Trophoblast cell (in vitro differentiated cells and primary cell): ENCODE measurements around the gene NUCKS1.

Source experiments
- DNase-seq, 2 donors: peaks; one replicate each; pipeline ENCODE4 v3.0.0-alpha.2; 2016
- H2AFZ ChIP-seq: 2 replicates; pipeline ENCODE4 v1.6.1; 2013; ENCODE audit warnings: low read length, moderate library complexity, mild to moderate bottlenecking; ENCODE audit not compliant: insufficient read depth, poor library complexity
- H2AK5ac ChIP-seq: 2 replicates; pipeline ENCODE4 v1.6.1; 2013; ENCODE audit warnings: mild to moderate bottlenecking, low read length
- H2BK120ac ChIP-seq: 2 replicates; pipeline ENCODE4 v1.6.1; 2013; ENCODE audit warnings: low read length, mild to moderate bottlenecking, moderate library complexity; ENCODE audit not compliant: insufficient read depth, poor library complexity
- H2BK12ac ChIP-seq: 2 replicates; pipeline ENCODE4 v1.6.1; 2013; ENCODE audit warnings: mild to moderate bottlenecking, low read length, moderate library complexity
- H2BK5ac ChIP-seq: 2 replicates; pipeline ENCODE4 v1.6.1; 2013; ENCODE audit warnings: low read length, low read depth, moderate library complexity, mild to moderate bottlenecking; ENCODE audit not compliant: poor library complexity
- H3K14ac ChIP-seq: 2 replicates; pipeline ENCODE4 v1.6.1; 2013; ENCODE audit warnings: mild to moderate bottlenecking, low read length
- H3K18ac ChIP-seq: 2 replicates; pipeline ENCODE4 v1.6.1; 2013; ENCODE audit warnings: mild to moderate bottlenecking, low read length
- H3K23ac ChIP-seq: 2 replicates; pipeline ENCODE4 v1.6.1; 2013; ENCODE audit warnings: low read length
- H3K27ac ChIP-seq: 2 replicates; pipeline ENCODE4 v1.5.1; 2013; ENCODE audit warnings: low read depth, mild to moderate bottlenecking, inconsistent platforms, low read length, moderate library complexity
- H3K27me3 ChIP-seq: 2 replicates; pipeline ENCODE4 v1.6.1; 2013; ENCODE audit warnings: inconsistent platforms, mild to moderate bottlenecking, low read length, moderate library complexity; ENCODE audit not compliant: insufficient read depth
- H3K36me3 ChIP-seq, 2 experiments: 1 replicate in 1 of 2; 2 replicates in 1 of 2; pipeline ENCODE4 v1.6.1; 2013; ENCODE audit warnings: low read length in 2 of 2, mild to moderate bottlenecking in 2 of 2, moderate library complexity in 1 of 2; ENCODE audit not compliant: insufficient read depth in 2 of 2, control insufficient read depth in 1 of 2
- H3K4ac ChIP-seq: 2 replicates; pipeline ENCODE4 v1.6.1; 2013; ENCODE audit warnings: low read depth, mild to moderate bottlenecking, low read length, moderate library complexity
- H3K4me1 ChIP-seq, 2 experiments: 1 replicate in 1 of 2; 2 replicates in 1 of 2; pipeline ENCODE4 v1.6.1; 2013; ENCODE audit warnings: low read length in 2 of 2, mild to moderate bottlenecking in 2 of 2, moderate library complexity in 1 of 2; ENCODE audit not compliant: insufficient read depth in 2 of 2, control insufficient read depth in 1 of 2
- H3K4me2 ChIP-seq: 2 replicates; pipeline ENCODE4 v1.6.1; 2013; ENCODE audit warnings: inconsistent platforms, mild to moderate bottlenecking, low read length, moderate library complexity
- H3K4me3 ChIP-seq: 2 replicates; pipeline ENCODE4 v1.5.1; 2013; ENCODE audit warnings: mild to moderate bottlenecking, low read depth, low read length, inconsistent platforms
- H3K79me1 ChIP-seq: one replicate; pipeline ENCODE4 v1.6.1; 2013; ENCODE audit warnings: low read length
- H3K79me2 ChIP-seq: 2 replicates; pipeline ENCODE4 v1.6.1; 2013; ENCODE audit warnings: low read length, mild to moderate bottlenecking; ENCODE audit not compliant: control insufficient read depth, insufficient read depth, poor library complexity
- H3K9ac ChIP-seq: 2 replicates; pipeline ENCODE4 v1.6.1; 2013; ENCODE audit warnings: mild to moderate bottlenecking, low read length
- H3K9me3 ChIP-seq: 2 replicates; pipeline ENCODE4 v1.6.1; 2013; ENCODE audit warnings: low read depth, mild to moderate bottlenecking, control low read depth, inconsistent platforms, low read length; ENCODE audit not compliant: insufficient read depth
- H4K12ac ChIP-seq: 2 replicates; pipeline ENCODE4 v1.6.1; 2013; ENCODE audit warnings: low read depth, mild to moderate bottlenecking, low read length, moderate library complexity
- H4K8ac ChIP-seq: 2 replicates; pipeline ENCODE4 v1.6.1; 2013; ENCODE audit warnings: low read depth, mild to moderate bottlenecking, low read length, moderate library complexity
- H4K91ac ChIP-seq: one replicate; pipeline ENCODE4 v1.6.1; 2013; ENCODE audit warnings: low read depth, mild to moderate bottlenecking, low read length, moderate library complexity
- WGBS: extraction: QIAGEN DNeasy Blood & Tissue Kit; methylation state at CpG from one replicate; pipeline ENCODE4 v1.1.7; 2013; ENCODE audit warnings: missing lambda C conversion rate; ENCODE audit not compliant: insufficient read length, insufficient coverage; ENCODE audit errors: extremely low coverage; 5-methylcytosine and 5-hydroxymethylcytosine counted together

Gene NUCKS1

DNA sequence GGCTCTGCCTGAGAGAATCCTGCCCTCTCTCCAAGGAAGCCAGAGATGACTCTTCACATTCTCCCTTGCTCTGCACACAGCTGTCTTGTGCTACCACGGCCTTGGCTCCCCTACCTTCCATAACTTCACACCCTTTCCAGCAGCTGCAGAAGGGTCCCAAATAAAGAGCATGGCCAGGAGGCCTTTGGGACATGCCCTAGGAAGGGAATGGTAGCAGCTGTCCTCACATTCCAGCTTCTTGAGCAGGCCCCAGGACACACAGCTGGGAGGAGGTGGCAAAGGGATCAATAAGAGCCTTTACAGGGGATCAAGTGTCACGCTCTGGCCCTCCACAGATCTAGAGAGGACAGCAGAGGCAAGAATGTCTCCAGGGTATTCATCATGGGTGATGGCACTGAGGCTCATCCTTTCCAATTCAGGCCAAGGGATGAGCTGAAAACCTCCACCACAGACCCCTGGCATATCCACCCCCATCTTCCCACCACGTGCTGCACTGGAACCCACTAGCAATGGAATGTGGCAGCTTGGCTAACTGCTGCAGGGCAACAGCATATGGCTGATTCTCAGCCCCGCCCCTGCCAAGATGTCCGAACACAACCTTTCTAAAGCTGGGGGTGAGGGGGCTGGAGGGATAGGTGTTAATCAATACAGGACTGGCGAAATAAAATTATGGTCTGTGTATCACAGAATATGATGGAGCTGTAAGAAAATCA lies 43.1 kb upstream of the NUCKS1 start:
- no peak overlapping the region for H2BK120ac ChIP-seq
- H4K8ac ChIP-seq: no peak overlapping the region
- H3K79me2 ChIP-seq: no peaks in the 10 kb centered on the region
- no peak overlapping the region for H4K91ac ChIP-seq
- no peak overlapping the region for H3K18ac ChIP-seq
- peaks cover 13 to 25% of the 10 kb centered on the region in 2 experiments for H3K36me3 ChIP-seq
- H3K14ac ChIP-seq: no peak overlapping the region
- no peaks in the 10 kb centered on the region for H3K4me1 ChIP-seq
- H3K9ac ChIP-seq: no peak overlapping the region
- no peak overlapping the region for H3K4me2 ChIP-seq
- no peak overlapping the region for H3K4ac ChIP-seq
- no peak overlapping the region for H4K12ac ChIP-seq
- no peak overlapping the region for H3K27ac ChIP-seq
- H2BK12ac ChIP-seq: no peak overlapping the region
- no peak overlapping the region for H2AFZ ChIP-seq
- H2AK5ac ChIP-seq: no peak overlapping the region
- H3K23ac ChIP-seq: no peak overlapping the region
- H3K4me3 ChIP-seq: no peak overlapping the region
- no CpG with 5 or more reads among the region's 6 CpGs for WGBS
- H3K79me1 ChIP-seq: no peaks in the 10 kb centered on the region
- no peaks in the 10 kb centered on the region for H3K27me3 ChIP-seq
- H2BK5ac ChIP-seq: no peak overlapping the region
- DNase-seq: no peak
- no peaks in the 10 kb centered on the region for H3K9me3 ChIP-seq

DNA sequence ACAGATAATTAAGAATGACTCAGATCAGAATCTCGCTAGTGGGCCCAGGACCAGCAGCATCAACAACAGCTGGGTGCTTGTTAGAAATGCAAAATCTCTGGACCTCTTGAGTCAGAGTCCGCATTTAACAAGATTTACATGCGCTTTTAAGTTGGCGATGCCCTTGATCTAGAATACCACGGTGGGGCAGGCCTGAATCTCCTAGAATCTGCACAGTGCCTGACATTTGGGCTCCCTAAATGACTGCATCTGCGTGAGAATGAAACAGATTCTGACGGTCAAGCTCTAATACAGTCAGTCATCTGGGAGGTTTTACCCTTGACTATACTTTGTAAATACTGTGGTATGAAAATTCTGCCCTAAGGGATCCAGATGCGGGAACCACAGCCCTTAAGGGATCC lies 42.5 kb upstream of the NUCKS1 start:
- Histone ChIP-seq H3K23ac (no peak overlapping the region), H2AK5ac (no peak overlapping the region), H3K14ac (no peak overlapping the region), H3K9ac (no peak overlapping the region), H2BK12ac (no peak overlapping the region), H3K4ac (no peak overlapping the region), H3K4me1 (no peaks in the 10 kb centered on the region), H4K8ac (no peak overlapping the region), H3K4me2 (no peak overlapping the region), H2BK5ac (no peak overlapping the region), H2AFZ (no peak overlapping the region), H3K79me1 (no peaks in the 10 kb centered on the region), H3K27me3 (no peaks in the 10 kb centered on the region), H3K18ac (no peak overlapping the region), H3K9me3 (no peaks in the 10 kb centered on the region), H3K27ac (no peak overlapping the region), H3K36me3 (peaks cover 11 to 22% of the 10 kb centered on the region in 2 experiments), H3K4me3 (no peak overlapping the region), H2BK120ac (no peak overlapping the region), H3K79me2 (no peaks in the 10 kb centered on the region), H4K12ac (no peak overlapping the region), H4K91ac (no peak overlapping the region)
- no CpG with 5 or more reads among the region's 8 CpGs for WGBS
- peak; percentile 52 to 66 for DNase-seq

DNA sequence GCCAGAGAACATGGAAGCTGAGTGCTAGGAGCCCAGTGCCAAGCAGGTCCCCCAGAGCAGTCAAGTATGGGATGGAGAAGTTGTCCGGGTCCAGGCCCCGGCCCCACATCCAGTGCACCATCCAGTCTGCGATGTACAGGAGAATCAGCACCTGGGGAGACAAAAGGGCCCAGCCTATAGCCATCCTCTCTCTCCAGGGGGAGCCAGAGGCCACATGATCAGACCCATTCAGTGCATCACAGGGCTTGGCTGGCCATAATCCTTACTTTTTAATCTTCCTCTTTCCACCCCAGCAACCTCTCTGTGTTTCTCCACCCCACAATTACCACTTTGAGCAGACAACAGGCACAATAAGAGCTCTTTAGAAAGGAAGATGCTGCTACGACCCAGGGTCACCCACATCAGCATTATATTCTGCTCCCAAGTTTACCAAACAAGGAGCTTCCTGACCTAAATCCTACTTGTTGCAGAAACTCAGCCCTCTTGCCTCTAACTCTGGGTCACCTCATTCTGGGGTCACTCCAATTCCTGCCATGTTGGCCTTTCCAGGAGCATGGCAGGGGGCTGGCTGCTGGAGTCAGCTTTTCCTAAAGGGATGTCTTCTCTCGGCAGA lies 41.7 kb upstream of the NUCKS1 start:
- H2BK12ac ChIP-seq: no peak overlapping the region
- peak; percentile 52 to 73 for DNase-seq
- no peak overlapping the region for H2BK120ac ChIP-seq
- no peak overlapping the region for H2BK5ac ChIP-seq
- no peaks in the 10 kb centered on the region for H3K4me1 ChIP-seq
- H3K18ac ChIP-seq: no peak overlapping the region
- H2AFZ ChIP-seq: no peak overlapping the region
- H3K79me1 ChIP-seq: no peaks in the 10 kb centered on the region
- no peak overlapping the region for H3K4me2 ChIP-seq
- H4K12ac ChIP-seq: no peak overlapping the region
- H2AK5ac ChIP-seq: no peak overlapping the region
- H3K4me3 ChIP-seq: no peak overlapping the region
- no peak overlapping the region for H3K23ac ChIP-seq
- no peak overlapping the region for H3K27ac ChIP-seq
- no CpG with 5 or more reads among the region's 5 CpGs for WGBS
- no peak overlapping the region for H4K8ac ChIP-seq
- no peak overlapping the region for H3K14ac ChIP-seq
- no peak overlapping the region for H3K9ac ChIP-seq
- H3K36me3 ChIP-seq: peaks cover 10 to 17% of the 10 kb centered on the region in 2 experiments
- no peaks in the 10 kb centered on the region for H3K9me3 ChIP-seq
- H3K79me2 ChIP-seq: no peaks in the 10 kb centered on the region
- no peak overlapping the region for H4K91ac ChIP-seq
- H3K27me3 ChIP-seq: no peaks in the 10 kb centered on the region
- H3K4ac ChIP-seq: no peak overlapping the region

DNA sequence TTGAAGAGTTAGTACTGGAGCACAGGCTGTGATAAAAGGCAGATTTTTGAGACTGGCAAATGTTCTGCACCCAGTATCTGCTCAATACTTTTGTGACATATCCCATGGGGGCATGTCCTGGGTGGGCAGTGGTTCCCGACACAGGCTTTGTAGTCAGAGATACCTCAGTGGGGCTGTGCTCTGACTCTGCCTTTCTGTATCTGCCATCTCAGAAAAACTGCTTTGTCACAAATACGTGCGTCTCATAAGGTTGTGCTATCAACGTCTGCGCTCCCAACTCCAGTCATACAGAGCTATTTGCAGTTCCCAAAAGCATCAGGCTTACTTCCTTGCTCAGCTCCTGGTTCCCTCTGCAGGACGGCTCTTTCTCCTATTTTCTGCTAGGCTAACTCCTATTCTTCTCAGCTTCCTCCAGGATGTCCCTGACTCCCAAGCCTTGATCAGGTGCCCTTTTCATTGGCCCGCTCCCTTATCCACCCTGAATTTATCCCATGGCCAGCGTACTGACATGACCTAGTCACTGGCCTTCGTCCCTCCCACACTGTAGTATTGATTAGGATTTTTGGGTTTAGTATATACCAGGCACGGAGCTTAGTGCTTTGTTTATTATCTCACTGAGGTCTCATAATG lies 37.4 kb upstream of the NUCKS1 start:
- Histone ChIP-seq H3K27me3 (no peaks in the 10 kb centered on the region), H3K27ac (no peak overlapping the region), H3K4me1 (no peaks in the 10 kb centered on the region), H2BK5ac (no peak overlapping the region), H3K18ac (no peak overlapping the region), H3K4ac (no peak overlapping the region), H2AFZ (no peak overlapping the region), H3K79me1 (no peaks in the 10 kb centered on the region), H2AK5ac (no peak overlapping the region), H2BK120ac (no peak overlapping the region), H3K36me3 (no peaks in the 10 kb centered on the region), H3K14ac (no peak overlapping the region), H3K4me2 (no peak overlapping the region), H3K9me3 (no peaks in the 10 kb centered on the region), H3K23ac (no peak overlapping the region), H3K79me2 (no peaks in the 10 kb centered on the region), H4K91ac (no peak overlapping the region), H2BK12ac (no peak overlapping the region), H3K4me3 (no peak overlapping the region), H3K9ac (no peak overlapping the region), H4K12ac (no peak overlapping the region), H4K8ac (no peak overlapping the region)
- no peak for DNase-seq
- no CpG with 5 or more reads among the region's 10 CpGs for WGBS
